Measurements from ENCODE around the gene TRABD2B. TPM values are rescaled to one million over a fixed set of nuclear protein-coding genes. Genes with fewer than 3 reads are reported as not detected.

The TRABD2B gene
- total RNA-seq, 2 donors from 2014 or later = 3.1 to 8.1 TPM

DNA sequence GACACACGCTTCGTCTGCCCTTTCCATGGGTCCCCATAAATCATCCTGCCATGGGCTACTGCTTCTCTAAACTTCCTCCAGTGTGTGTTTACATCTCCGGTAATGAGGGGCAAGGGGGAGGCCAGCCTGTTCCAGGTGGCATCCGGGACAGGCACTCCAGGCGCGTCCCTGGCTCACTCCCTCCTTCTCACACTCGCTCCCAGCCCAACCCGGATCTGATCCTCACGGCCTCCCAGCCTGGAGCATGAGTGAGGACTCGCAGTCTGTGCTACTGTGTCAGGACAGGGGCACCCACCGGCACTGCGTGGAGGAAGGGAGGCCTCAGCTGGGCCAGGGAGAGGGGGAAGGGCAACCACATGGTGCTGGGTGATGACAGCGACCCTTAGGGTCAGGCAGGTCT, 225.4 kb downstream of the TRABD2B start:
- H3K9me3 ChIP-seq = no peaks in the 10 kb centered on the region
- DNase-seq (ENCODE audit: low spot score) = no peak
- peaks cover 9% of the 10 kb centered on the region for H3K36me3 ChIP-seq
- H3K27ac ChIP-seq = no peak overlapping the region
- H3K4me1 ChIP-seq = peaks cover 0 to 29% of the 10 kb centered on the region in 2 donors
- TF ChIP-seq, protein P1, sequence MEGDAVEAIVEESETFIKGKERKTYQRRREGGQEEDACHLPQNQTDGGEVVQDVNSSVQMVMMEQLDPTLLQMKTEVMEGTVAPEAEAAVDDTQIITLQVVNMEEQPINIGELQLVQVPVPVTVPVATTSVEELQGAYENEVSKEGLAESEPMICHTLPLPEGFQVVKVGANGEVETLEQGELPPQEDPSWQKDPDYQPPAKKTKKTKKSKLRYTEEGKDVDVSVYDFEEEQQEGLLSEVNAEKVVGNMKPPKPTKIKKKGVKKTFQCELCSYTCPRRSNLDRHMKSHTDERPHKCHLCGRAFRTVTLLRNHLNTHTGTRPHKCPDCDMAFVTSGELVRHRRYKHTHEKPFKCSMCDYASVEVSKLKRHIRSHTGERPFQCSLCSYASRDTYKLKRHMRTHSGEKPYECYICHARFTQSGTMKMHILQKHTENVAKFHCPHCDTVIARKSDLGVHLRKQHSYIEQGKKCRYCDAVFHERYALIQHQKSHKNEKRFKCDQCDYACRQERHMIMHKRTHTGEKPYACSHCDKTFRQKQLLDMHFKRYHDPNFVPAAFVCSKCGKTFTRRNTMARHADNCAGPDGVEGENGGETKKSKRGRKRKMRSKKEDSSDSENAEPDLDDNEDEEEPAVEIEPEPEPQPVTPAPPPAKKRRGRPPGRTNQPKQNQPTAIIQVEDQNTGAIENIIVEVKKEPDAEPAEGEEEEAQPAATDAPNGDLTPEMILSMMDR (IDR thresholded peaks at IDR 0.05) = no peak
- no peaks in the 10 kb centered on the region for H3K27me3 ChIP-seq
- no peak overlapping the region for H3K4me3 ChIP-seq

DNA sequence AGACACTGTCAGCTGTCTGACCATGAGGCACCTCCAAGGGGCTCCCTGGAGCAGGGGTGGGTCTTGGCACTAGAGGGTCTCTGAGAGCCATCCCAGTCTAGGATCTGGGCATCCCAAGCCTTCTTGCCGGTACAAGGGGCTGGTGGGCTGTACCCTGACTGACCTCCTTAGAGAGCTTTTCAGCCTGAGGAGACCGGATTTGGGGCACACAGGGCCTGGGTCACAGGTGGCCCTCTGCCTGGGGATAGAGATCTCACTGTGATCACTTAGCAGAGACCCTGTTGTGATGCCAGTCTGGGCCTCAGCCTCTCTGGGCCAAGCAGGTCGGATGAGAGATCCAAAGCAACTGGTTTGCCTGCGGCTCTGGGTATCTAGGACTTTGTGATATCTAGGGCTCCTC, 227.2 kb downstream of the TRABD2B start:
- H3K36me3 ChIP-seq = peaks cover 1% of the 10 kb centered on the region
- DNase-seq (ENCODE audit: low spot score) = no peak
- H3K4me3 ChIP-seq = no peak overlapping the region
- no peaks in the 10 kb centered on the region for H3K27me3 ChIP-seq
- H3K27ac ChIP-seq = no peak overlapping the region
- H3K4me1 ChIP-seq = peaks cover 0 to 46% of the 10 kb centered on the region in 2 donors
- TF ChIP-seq, protein P1 (IDR thresholded peaks at IDR 0.05) = no peak
- H3K9me3 ChIP-seq = no peaks in the 10 kb centered on the region

DNA sequence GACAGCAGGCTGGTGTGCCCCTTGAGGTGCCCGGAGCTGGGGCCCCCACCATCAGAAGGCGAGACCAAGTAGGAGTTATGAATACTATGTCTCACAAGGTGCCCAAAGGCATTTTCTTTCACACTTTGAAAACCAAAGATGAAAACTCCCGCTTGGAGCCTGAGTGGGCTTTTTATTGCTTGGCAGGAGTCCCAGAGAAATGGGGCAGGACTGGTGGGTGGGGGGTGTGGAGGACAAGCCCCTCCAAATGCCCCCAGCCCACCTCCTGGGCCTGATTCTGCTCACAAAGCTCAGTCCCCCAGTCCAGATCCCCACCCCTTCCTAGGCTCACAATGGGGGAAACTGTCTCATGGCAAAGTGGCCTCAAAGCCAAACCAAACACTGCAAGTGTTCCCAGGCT, 227.9 kb downstream of the TRABD2B start:
- peaks cover 0 to 53% of the 10 kb centered on the region in 2 donors for H3K4me1 ChIP-seq
- no peaks in the 10 kb centered on the region for H3K27me3 ChIP-seq
- no peaks in the 10 kb centered on the region for H3K36me3 ChIP-seq
- H3K27ac ChIP-seq = peak overlapping the region in 1 of 2 donors; percentile 56
- H3K9me3 ChIP-seq = no peaks in the 10 kb centered on the region
- H3K4me3 ChIP-seq = no peak overlapping the region
- DNase-seq (ENCODE audit: low spot score) = no peak
- TF ChIP-seq, protein P1 (IDR thresholded peaks at IDR 0.05) = no peak

DNA sequence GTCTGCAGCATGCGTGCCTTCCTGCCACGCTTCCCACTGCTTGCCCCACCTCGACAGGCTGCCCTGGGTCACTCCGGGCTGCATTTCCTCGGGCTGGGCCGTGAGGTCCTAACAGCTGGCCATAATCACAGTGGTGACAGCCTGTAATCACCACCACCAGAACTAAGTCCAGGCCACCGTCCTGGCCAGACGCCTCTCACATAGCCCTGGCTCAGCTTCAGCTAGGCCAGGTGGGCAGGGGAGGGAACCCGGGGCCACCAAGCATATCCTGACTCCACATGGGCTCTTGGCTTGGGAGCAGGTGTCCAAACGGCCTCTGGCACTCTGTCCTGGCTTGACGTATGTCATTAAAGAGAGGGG, 229.5 kb downstream of the TRABD2B start:
- TF ChIP-seq, protein P1 (IDR thresholded peaks at IDR 0.05) = no peak
- Histone ChIP-seq H3K27me3 (no peaks in the 10 kb centered on the region), H3K4me1 (peaks cover 0 to 69% of the 10 kb centered on the region in 2 donors), H3K4me3 (no peak overlapping the region), H3K36me3 (no peaks in the 10 kb centered on the region), H3K27ac (peak overlapping the region; percentile 33 to 56), H3K9me3 (no peaks in the 10 kb centered on the region)
- no peak for DNase-seq (ENCODE audit: low spot score)

DNA sequence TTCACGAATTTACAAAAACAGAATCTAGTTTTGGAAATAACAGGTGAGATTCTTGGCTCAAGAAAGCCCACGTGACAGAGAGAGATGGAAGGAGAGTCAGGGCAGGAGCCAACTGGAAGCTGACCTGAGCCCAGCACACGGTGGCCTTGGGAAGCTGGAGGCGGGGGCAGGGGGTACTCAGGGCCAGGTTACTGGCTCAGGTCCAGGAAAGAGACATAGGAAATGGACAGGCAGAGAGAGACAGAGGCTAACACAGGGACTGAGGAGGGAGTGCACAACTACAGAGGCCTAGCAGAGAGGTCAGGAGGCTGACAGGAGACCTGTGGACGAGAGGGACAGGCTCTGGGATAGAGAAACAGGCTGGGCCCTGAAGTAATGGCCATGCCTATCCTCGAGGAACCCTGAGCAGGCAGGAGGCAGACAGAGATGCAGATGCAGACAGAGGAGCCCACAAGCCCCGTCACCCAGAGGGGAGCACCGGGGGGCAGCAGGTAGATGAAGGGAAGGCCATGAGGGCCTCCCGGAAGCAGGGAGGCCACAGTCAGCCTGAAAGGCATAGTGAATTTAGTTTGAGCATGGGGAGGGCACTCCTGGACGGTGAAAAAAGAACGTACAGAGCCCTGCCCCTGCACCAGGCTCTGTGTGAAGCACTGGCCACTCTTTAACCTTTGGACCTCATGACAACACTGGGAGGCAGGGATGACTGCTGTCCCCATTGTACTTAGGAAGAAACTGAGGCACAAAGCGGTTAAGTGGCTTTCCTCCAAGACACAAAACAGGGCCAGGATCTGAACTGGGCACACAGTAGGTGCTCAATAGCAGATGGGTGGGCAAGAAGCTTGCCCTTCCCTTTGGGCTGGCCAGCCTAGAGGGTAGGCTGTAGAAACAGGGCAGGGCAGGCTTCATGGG, 230.1 kb downstream of the TRABD2B start:
- H3K27ac ChIP-seq = peak overlapping the region; percentile 33 to 56
- H3K4me1 ChIP-seq = peaks cover 0 to 69% of the 10 kb centered on the region in 2 donors
- TF ChIP-seq, protein P1 (IDR thresholded peaks at IDR 0.05) = no peak
- no peak for DNase-seq (ENCODE audit: low spot score)
- H3K36me3 ChIP-seq = no peaks in the 10 kb centered on the region
- no peaks in the 10 kb centered on the region for H3K27me3 ChIP-seq
- H3K9me3 ChIP-seq = no peaks in the 10 kb centered on the region
- H3K4me3 ChIP-seq = no peak overlapping the region
